GM18508 (cell line): ENCODE measurements around the gene CISD1.

Experiments used
- ATAC-seq: cut with Tn5 transposase; IDR thresholded peaks from one replicate; pipeline ENCODE4 v1.9.1; 2021; ENCODE audit warnings: moderate number of reproducible peaks; ENCODE audit not compliant: insufficient read depth, unreplicated experiment

The CISD1 gene

GRCh38 chr10:58304099-58304633 lies 35.2 kb downstream of the CISD1 start:
- ATAC-seq, result no peak

GRCh38 chr10:58305821-58306220 lies 36.9 kb downstream of the CISD1 start:
- no peak for ATAC-seq

- ATAC-seq, result no peak
These were observed 38.7 kb downstream of the CISD1 start for GRCh38 chr10:58307676-58308075.

- ATAC-seq, result no peak
These were observed 42.1 kb downstream of the CISD1 start for GRCh38 chr10:58311026-58311425.

- no peak for ATAC-seq
These were observed 47.9 kb downstream of the CISD1 start for GRCh38 chr10:58316874-58317273.

GRCh38 chr10:58318346-58318745 lies 49.4 kb downstream of the CISD1 start:
- no peak for ATAC-seq

GRCh38 chr10:58319599-58319998 lies 50.6 kb downstream of the CISD1 start:
- no peak for ATAC-seq

GRCh38 chr10:58320351-58321049 lies 51.5 kb downstream of the CISD1 start:
- no peak for ATAC-seq

- ATAC-seq, result peak; percentile 97
These were observed 53.3 kb downstream of the CISD1 start for GRCh38 chr10:58322072-58322834.

- ATAC-seq, result no peak
These were observed 53.9 kb downstream of the CISD1 start for GRCh38 chr10:58322835-58323209.

GRCh38 chr10:58326967-58327381 lies 58.0 kb downstream of the CISD1 start:
- ATAC-seq, result no peak

GRCh38 chr10:58328233-58328632 lies 59.3 kb downstream of the CISD1 start:
- no peak for ATAC-seq

- ATAC-seq, result no peak
These were observed 61.5 kb downstream of the CISD1 start for GRCh38 chr10:58330431-58330830.

- ATAC-seq, result no peak
These were observed 62.7 kb downstream of the CISD1 start for GRCh38 chr10:58331646-58332045.

- ATAC-seq, result peak; percentile 88
These were observed 65.9 kb downstream of the CISD1 start, which contains the start of gene UBE2D1 for GRCh38 chr10:58334817-58335305. UBE2D1 (plus strand) TSS chr10:58335006; CDS start chr10:58335202, 196 bp downstream.

- ATAC-seq, result peak; percentile 15
These were observed 66.5 kb downstream of the CISD1 start for GRCh38 chr10:58335306-58336005.

GRCh38 chr10:58336242-58336641 lies 67.3 kb downstream of the CISD1 start:
- ATAC-seq, result no peak
